Astrocyte of the cerebellum (primary cell): ENCODE measurements around the gene ANKRD22.
A peak's percentile ranks its signal among the peaks of the same experiment; 100 is the strongest.
"Not testable (repeated sequence)": the region's sequence is repeated elsewhere in the genome, so short reads cannot be mapped to it uniquely, and the experiment has no call there.

Source experiments
- DNase-seq: peaks from one replicate; pipeline ENCODE4 v3.0.0-alpha.2; 2011; ENCODE audit warnings: low read depth
- H3K4me3 ChIP-seq: 2 replicates; pipeline ENCODE4 v1.5.1; 2011; ENCODE audit warnings: mild to moderate bottlenecking, low read depth, low read length, moderate library complexity
- CTCF ChIP-seq: IDR thresholded peaks from 2 replicates; pipeline ENCODE4 v1.5.1; 2012; ENCODE audit warnings: low read length, low read depth, moderate library complexity, mild to moderate bottlenecking; ENCODE audit errors: missing control alignments
- in situ Hi-C: cut with HindIII; loops from 2 replicates; pipeline ENCODE4 v1.10.0; 2017; ENCODE audit warnings: low sequenced_read_pairs

Gene ANKRD22

DNA sequence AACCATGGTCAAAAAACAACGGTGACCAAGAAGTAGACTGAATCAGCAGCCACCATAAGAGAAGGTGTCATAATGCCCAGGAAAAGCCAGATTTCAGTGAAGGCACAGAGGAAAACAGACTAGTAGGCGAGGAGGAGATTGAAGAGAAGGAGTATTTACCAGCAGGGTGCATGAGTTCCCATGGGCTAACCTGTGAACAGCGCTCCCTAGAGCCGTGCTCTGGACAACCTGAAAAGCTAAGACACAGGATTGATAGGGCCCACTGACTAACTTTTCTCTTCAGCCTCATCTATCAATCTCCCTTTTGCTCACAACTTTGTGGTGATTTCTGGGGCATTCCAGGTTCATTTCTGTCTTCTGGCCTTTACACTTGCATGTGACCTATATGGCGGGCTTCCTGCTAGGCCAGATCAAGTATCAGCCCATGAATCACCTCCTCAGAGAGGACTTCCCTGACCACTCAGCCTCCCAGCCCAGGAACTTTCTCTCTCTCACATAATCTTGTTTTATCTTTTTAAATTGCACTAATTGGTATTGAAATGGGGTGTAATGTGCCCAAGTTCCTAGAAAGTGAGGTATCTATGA is 12.8 kb downstream of the ANKRD22 start:
- no peak for TF ChIP-seq CTCF
- no peak for DNase-seq
- in situ Hi-C loops = no loop called here
- H3K4me3 ChIP-seq = no peak overlapping the region

DNA sequence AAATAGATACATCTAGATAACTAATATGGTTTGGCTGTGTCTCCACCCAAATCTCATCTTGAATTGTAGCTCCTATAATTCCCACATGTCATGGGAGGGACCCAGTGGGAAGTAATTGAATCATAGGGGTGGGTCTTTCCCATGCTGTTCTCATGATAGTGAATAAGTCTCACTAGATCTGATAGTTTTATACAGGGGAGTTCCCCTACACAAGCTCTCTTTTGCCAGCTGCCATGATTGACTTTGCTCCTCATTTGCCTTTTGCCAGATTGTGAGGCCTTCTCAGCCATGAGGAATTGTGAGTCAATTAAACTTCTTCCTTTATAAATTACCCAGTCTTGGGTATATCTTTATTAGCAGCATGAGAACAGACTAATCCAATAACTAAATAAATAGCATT is 14.0 kb downstream of the ANKRD22 start:
- H3K4me3 ChIP-seq, in situ Hi-C loops, DNase-seq: not testable (repeated sequence)

- DNase-seq = no peak
- H3K4me3 ChIP-seq = no peak overlapping the region
- in situ Hi-C loops = no loop called here
- TF ChIP-seq CTCF = no peak
Measured at GRCh38 chr10:88835910-88836221, 15.8 kb downstream of the ANKRD22 start.

DNA sequence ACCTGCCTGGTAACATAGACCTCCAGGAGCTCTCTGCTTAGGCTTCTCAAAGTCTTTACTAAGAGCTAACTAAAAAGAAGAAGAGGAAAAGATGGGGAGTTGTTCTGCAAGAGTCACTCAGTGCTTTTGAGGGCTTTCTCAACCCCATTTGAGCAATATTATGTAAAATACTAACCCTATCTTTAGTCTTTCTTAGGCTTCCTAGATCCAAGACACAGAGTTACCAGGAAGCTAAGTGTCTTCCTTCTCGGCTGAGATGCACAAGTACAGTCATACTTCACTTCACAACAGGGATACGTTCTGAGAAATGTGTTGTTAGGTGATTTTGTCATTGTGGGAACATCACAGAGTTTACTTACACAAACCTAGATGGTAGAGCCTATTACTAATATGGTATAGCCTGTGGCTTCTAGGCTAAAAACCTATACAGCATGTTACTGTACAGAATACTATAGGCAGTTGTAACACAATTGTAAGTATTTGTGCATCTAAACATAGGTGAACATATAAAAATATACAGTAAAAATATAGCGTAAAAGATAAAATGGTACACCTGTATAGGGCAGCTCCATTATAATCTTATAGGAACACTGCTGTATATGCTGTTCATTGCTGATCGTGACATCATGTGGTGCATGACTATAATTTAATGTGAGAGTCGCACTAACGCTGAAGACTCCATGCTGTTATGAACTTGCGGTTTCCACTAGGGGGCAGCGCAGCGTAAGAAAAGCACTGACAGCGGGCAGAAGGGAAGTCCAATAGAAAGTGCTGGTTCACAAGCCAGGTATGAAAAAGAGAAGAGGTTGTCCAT is 16.3 kb downstream of the ANKRD22 start:
- no peak overlapping the region for H3K4me3 ChIP-seq
- TF ChIP-seq CTCF = peak; percentile 81
- DNase-seq = peak; percentile 81
- in situ Hi-C loops = no loop called here

DNA sequence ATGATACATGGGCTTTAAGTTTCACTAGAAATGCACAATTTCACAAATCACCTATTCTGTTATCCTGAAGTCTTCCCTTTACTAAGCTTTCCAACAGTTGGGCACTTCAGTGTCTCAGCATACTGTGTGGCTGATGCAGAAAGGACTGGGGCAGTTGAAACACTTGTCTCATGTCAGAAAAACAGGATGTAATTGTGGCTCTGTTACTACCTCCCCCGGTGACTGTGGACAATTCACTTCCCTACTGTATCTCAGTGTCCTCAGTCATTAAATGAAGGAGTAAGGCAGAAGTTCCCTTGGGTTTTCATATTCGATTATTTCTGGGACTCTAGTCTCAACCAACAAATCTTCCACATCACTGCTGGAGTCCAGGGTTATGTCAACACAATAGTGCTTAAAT is 17.9 kb downstream of the ANKRD22 start:
- H3K4me3 ChIP-seq = no peak overlapping the region
- no peak for TF ChIP-seq CTCF
- in situ Hi-C loops = no loop called here
- DNase-seq = no peak

- TF ChIP-seq CTCF = no peak
- in situ Hi-C loops = no loop called here
- no peak for DNase-seq
- H3K4me3 ChIP-seq = no peak overlapping the region
Measured at GRCh38 chr10:88833156-88833555, 18.5 kb downstream of the ANKRD22 start.

- no peak for TF ChIP-seq CTCF
- H3K4me3 ChIP-seq = no peak overlapping the region
- DNase-seq = no peak
- in situ Hi-C loops = no loop called here
Measured at GRCh38 chr10:88832376-88832775, 19.3 kb downstream of the ANKRD22 start.
